GM21786 (cell line): ENCODE measurements around the gene CACNA1I.

ENCODE experiments used
- ATAC-seq: cut with Tn5 transposase; IDR thresholded peaks from one replicate; pipeline ENCODE4 v1.9.1; 2021; ENCODE audit not compliant: unreplicated experiment

CACNA1I gene

DNA sequence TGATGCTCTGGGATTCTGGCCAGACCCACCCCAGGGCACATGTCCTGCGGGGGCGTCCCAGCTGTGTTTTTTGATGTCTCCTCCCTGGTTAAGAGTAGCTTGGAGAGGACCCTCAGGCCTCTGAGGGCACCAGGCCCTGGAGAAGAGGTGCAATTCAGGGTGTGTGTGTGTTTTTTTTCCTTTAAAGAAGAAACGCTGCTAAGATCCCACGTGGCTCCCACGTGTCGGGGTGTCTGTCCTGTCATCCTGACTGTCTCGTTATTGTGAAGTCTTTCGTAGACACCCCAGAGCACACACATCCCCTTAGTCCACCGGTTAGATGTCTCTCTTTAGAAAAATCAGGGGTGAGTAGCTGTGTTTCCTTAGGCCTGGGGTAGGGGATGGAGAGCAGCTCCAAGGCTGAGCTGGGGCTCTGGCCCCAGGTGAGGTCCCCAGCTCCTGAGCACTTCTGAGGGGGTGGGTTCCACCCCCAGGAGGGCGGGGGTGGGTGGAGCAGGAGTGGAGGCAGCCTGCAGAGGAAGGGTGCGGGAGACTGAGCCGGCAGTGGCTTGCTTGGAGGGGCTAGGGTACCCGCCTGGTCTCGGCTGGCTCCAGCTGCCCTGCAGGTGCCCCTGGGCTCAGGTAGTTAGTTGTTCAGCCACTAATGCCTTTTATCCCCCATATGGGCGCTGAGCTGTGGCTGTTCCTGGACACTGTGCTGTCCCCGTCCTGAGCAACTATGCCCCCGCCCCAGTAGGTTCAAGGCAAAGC is 116.4 kb downstream of the CACNA1I start:
- no peak for ATAC-seq

DNA sequence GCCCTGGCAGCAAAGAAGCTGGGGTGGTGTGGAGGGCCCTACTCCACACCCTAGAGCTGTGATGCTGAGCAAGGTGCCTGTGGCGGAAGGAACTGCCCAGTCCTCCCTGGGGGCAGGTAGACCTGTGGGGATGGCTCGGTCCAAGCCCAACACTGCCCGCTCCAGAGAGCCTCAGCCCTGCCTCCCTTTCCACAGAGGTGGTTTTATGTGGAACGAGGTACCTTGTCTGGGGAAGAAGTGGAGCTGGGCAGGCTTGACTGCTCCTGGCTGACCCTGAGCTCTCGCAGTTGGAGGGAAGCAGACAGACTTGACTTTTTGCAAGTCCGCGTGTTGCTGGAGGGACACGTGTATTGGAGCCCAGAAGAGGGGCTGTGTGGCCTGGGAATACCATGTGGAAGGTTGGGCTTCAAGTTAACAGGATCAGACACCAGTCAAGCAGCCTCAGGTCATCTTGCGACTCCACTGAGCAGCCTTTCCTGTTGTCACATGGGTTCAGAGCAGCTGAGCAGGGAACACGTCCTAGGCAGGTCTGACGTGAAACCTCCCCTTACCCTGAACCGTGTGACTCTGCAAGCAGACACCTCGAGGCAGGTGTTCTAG is 117.7 kb downstream of the CACNA1I start:
- no peak for ATAC-seq

DNA sequence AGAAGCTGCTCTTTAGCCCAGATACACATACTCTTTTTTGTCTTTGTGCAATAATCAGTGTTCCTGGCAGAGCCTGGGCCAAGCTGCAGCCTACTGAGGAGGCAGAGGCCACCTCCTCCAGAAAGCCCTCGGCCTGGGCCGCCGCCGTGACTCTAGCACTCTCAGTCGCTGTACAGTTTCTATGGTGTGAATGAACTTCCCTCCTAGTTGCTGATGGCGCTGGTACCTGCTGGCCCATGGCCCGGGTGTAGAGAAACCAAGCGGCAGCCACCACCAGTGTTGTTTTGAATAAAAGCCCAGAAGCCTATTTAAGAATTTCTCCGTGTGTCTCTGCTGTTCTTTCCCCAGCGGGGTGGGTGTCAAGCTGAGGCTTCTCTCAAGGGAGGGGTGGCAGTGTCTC is 118.9 kb downstream of the CACNA1I start:
- no peak for ATAC-seq

GRCh38 chr22:39690881-39691605 is 120.5 kb downstream of the CACNA1I start:
- no peak for ATAC-seq

DNA sequence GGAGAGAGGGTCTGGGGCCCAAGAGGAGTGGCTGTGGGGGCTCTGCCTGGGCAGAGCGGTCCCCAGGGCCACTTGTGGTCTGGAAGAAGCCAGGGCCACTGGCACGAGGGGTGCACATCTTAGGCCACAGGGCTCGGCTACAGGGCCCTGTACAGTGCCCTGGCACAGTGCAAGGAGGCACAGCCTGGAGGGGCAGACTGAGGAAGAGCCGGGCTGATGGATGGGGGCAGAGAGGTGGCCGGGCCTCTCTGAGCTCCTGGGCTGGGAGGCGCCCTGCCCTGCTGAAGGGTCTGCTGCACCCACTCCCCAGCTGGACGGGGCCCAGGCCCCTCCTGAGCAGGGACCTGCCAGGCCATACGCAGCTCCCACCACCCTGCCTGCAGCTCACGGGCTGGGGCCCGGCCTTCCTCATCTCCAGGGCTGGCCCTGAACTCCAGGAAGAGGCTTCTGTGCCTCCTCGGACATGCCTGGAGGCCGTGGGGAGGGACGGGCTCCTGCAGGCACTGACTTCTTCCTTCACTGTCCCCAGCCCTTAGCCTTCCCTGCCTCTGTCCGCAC is 123.5 kb downstream of the CACNA1I start:
- ATAC-seq, result no peak

GRCh38 chr22:39697790-39698430 is 127.4 kb downstream of the CACNA1I start:
- ATAC-seq, result no peak

DNA sequence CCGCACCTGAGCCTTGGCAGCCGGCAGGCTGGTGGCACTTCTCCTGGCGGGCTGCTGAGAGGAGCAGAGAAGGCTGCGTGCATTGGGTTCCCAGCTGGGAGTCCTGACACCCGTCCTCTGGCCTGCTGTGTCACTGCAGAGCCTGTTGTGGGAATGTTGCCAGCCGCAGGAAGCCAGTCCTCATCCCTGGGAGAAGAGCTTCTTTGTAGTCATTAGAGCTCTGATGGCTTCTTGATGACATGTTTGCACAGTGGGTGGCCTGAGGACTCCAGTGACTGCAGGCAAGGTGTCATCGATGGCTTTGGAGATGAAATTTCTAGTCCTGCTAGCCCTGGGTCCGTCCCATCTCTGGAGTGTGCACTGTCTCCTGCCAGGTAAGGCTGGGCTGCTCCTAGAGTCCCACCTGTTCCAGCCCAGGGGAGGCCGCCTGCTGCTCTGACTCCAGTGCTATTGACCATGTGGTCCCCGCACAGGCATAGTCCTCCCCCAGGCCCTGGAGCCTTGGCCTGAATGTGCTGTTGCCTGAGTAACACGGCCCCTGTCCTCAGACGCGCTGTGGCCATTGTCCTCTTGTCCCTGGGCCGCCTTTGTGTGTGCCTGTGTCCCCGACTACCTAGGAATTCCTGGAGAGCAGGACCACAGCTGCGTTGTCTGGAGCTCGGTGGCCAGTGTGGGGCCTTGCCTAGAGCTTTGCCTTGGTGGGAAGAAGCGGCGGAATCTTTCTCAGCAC is 129.2 kb downstream of the CACNA1I start:
- ATAC-seq, result no peak

GRCh38 chr22:39700565-39700964 is 130.0 kb downstream of the CACNA1I start:
- no peak for ATAC-seq

- ATAC-seq, result no peak
Measured at GRCh38 chr22:39703091-39703490, 132.5 kb downstream of the CACNA1I start.

DNA sequence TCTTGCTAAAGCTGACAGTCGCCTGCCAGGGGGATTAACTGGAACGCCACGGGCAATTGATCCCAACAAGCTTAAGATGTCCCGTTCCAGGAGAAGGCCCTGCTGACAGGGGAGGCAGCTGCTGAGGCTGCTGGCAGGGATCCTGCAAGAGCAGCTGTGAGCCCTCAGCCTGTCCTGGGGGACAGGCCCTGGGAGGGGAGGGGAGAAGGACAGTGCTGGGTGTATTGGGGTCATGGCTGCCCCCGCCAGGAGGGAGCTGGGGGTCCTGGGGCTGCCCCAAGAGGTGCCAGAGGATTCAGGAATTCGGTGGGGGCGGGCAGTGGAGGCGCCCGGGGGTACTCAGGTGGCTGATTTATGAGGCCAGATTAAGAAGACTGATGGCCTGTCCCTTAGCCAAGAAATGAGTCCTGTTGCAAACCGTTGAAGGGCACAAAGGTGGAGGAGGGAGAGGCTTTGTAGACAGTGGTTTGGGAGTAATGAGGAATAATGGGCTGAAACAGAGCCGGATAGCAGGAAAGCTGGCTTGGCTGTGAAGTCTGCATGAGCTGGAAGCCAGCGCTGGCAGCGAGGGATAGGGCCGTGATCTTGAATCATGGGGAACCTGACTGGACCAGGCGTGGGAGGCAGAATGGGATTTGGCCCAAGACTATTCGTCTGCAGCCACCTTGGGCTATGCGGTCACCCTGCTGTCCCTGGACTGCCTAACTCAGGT is 133.5 kb downstream of the CACNA1I start:
- ATAC-seq, result no peak

DNA sequence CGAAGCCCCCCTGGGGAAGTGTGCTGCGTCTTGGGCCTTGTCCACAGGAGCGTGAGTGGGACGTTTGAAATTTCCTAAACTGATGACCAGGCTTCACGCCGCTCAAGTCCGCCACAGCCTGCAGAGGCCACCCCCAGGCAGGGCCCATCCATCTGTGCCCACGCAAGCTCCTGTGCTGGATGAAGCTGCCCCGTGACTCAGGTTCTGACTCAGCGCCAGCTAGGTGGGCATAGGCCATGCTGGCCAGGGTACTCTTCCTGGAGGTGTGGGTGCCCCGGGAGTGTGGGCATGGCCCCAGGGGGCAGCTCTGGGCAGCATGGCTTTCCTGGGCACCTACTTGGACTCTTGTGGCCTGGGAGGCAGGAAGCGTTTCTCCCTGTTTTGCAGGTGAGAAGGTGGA is 134.8 kb downstream of the CACNA1I start:
- ATAC-seq, result no peak

DNA sequence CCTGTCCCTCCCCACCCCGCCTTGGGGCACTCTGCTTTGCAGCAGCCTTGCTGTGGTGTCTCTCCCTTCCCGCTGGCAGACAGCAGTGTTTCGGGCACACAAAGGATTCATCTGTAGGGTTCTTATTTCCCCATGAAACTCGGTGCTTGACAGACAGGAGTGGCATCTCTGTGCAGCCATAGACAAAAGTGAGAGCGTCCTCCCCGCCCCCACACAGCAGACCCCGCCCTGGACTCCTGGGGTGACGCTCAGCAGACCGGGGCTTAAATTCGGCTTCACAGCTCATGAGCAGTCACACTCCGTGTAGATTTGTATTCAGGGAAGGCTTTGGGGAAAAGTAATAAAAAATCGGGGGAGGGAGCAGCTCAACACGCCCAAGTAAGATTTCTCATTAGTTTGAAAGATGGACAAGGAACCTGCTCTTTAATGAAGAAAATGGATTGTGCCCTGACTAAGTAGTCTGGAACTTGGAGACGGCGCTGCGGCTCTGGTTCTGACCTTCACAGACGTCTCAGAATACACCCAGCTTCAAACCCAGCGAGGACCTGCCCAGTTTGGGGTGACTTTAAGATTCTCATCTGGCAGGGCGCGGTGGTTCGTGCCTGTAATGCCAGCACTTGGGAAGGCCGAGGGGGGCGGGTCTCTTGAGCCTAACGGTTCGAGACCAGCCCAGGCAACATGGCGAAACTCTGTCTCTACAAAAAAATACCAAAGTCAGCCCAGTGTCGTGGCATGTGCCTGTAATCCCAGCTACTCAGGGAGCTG is 136.0 kb downstream of the CACNA1I start:
- ATAC-seq, result no peak

DNA sequence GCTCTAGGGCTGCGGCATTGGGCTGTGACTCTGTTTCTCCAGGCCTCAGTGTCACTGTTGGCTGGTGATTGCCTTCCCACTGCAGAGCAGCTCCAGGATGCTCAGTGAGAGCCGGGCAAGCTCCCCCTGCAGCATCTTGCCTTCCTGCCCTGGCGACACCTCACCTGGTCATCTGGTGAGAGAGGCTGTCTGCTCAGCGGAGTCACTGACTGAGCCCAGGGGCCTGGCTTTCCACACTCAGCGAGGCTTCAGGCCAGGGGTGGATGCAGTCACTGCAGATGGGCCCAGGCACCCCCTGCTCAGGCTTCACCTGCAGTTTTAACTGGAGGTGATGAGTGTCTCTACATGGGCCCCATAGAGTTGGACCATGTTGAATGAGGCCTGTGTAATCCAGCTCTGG is 136.8 kb downstream of the CACNA1I start:
- ATAC-seq, result no peak

- ATAC-seq, result no peak
Measured at GRCh38 chr22:39707816-39708215, 137.3 kb downstream of the CACNA1I start.

DNA sequence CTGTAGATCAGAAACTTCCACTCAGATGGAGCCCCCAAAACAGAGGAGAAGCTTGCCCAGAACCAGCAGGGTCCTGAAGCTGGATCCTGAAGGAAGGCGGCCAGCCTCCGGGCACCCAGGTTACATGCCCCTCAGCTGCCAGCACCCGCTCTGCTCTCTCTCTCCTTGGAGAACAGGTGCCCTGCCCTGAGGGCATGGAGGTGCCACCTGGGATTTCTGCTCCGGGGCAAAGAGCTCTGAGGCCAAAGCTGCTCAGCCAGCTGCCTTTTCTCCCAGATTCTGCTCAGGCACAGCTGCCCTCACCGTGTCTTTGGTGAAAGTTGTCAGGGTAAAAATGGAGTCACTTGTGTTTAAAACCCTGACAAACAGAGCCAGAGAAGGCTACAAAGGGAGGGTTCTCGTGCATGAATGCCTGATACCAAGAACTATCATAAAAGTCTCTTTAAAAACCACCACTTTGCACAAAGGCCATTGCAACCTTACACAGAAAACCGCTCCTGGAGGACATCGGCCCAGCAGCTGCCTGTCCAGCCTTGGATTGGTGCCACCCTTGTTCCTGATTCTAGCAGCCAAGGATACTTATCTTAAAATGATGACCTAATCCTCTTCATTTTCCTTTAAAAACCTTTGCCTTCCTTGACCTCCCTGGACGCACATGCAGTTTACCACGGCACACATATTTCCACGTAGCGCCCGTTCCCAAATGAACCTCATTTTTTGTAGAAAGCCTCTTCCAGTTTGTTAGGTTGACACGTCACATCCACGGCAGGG is 140.0 kb downstream of the CACNA1I start:
- ATAC-seq, result no peak

- ATAC-seq, result no peak
Measured at GRCh38 chr22:39712081-39712480, 141.5 kb downstream of the CACNA1I start.

DNA sequence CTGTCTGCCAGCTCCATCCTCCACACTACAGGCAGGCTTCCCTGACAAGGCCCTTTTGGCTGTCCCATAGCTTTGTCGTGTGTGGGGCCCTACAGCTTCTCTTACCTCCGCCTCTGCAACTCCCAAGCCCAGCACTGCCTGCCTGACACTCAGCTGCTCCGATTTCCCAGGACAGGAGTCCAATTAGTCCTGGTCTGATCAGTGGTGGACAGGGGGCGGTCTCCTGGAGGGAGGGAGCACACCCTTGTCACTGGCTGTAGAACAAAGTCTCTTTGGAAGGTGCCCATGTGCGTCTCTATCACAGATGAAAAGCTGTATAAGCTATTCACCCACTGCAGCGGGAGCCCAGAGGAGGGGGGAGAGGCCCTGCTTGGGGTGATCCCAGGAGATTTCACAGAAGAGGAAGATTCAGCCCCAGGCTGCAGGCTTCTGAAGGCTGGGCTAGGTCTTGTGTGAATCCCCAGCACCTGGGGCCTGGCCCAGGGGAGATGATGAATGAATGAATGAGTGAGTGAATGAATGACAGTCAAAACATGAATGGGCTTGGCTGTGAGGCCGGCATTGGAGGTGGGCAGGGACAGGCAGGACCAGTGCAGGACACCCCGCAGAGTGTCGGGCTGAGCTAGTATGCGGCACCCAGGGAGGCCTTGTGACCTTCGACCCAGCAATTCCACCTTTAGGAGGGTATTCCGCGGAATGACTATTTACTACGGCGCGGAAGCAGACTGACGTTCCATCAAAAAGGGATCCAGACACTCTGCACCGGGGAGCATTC is 142.4 kb downstream of the CACNA1I start:
- no peak for ATAC-seq

GRCh38 chr22:39713799-39714290 is 143.3 kb downstream of the CACNA1I start:
- no peak for ATAC-seq
